ENCODE results near the gene EIF5A2.

Gene EIF5A2

DNA sequence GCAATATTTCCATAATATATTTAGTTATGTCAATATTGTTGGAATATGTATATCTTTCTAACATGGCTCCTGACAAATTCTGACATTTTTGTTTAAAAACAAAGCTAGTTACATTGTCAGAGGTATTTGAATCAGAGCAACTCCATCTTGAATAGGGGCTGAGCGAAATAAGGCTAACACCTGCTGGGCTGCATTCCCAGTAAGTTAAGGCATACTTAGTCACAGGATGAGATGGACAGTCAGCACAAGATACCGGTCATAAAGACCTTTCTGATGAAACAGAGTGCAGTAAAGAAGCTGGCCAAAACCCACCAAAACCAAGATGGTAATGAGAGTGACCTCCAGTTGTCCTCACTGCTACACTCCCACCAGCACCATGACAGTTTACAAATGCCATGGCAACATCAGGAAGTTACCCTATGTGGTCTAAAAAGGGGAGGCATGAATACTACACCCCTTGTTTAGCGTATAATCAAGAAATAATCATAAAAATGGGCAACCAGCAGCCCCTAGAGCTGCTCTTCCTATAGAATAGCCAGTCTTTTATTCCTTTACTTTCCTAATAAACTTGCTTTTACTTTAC, 68.8 kb downstream of the EIF5A2 start:
- TF ChIP-seq, protein P1, sequence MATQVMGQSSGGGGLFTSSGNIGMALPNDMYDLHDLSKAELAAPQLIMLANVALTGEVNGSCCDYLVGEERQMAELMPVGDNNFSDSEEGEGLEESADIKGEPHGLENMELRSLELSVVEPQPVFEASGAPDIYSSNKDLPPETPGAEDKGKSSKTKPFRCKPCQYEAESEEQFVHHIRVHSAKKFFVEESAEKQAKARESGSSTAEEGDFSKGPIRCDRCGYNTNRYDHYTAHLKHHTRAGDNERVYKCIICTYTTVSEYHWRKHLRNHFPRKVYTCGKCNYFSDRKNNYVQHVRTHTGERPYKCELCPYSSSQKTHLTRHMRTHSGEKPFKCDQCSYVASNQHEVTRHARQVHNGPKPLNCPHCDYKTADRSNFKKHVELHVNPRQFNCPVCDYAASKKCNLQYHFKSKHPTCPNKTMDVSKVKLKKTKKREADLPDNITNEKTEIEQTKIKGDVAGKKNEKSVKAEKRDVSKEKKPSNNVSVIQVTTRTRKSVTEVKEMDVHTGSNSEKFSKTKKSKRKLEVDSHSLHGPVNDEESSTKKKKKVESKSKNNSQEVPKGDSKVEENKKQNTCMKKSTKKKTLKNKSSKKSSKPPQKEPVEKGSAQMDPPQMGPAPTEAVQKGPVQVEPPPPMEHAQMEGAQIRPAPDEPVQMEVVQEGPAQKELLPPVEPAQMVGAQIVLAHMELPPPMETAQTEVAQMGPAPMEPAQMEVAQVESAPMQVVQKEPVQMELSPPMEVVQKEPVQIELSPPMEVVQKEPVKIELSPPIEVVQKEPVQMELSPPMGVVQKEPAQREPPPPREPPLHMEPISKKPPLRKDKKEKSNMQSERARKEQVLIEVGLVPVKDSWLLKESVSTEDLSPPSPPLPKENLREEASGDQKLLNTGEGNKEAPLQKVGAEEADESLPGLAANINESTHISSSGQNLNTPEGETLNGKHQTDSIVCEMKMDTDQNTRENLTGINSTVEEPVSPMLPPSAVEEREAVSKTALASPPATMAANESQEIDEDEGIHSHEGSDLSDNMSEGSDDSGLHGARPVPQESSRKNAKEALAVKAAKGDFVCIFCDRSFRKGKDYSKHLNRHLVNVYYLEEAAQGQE (IDR thresholded peaks at IDR 0.05; ENCODE audit: insufficient read depth in 1 of 2, low read depth in 2 of 2, low read length in 2 of 2): no peak
- TF ChIP-seq SIN3A (IDR thresholded peaks at IDR 0.05; ENCODE audit: borderline replicate concordance, insufficient read depth, low read length): no peak
- TF ChIP-seq TAF1 (IDR thresholded peaks at IDR 0.05; ENCODE audit: borderline replicate concordance, insufficient read depth, low read length): no peak
- no peak for TF ChIP-seq FOXP2 (optimal IDR thresholded peaks at IDR 0.05; ENCODE audit: borderline replicate concordance, extremely low read depth, extremely low read length, insufficient read depth)
- no peak for TF ChIP-seq POLR2AphosphoS5 (IDR thresholded peaks at IDR 0.05; ENCODE audit: low read depth, low read length)
